ENCODE data around the gene CSNK1E. TPM values are rescaled to one million over a fixed set of nuclear protein-coding genes. Genes with fewer than 3 reads are reported as not detected.

The CSNK1E gene
- total RNA-seq, 2 experiments from 2014 or later = 123 TPM

- DNase-seq (no peak), ATAC-seq (peak; percentile 23)
- H3K27ac Mint-ChIP-seq = no peak overlapping the region
- no peaks in the 10 kb centered on the region for H3K4me1 Mint-ChIP-seq (ENCODE audit: low read depth)
- POLR2A ChIA-PET = interaction anchor here (1.2 kb wide), 1 partner anchor 87 kb away, joined by 3 read pairs; no protein-coding TSS in a partner anchor
- intact Hi-C loops (cut with micrococcal nuclease) = loop anchor here (10.0 kb wide), 2 partner anchors 59 to 299 kb away; partner anchors contain the start of gene PICK1
- TF ChIP-seq CTCF (IDR thresholded peaks at IDR 0.05) = no peak
- CTCF ChIA-PET = interaction anchor here (0.7 to 3.0 kb wide), 3 partner anchors 9 to 301 kb away, joined by 3 to 9 read pairs (median 3); no protein-coding TSS in a partner anchor
- H3K4me3 Mint-ChIP-seq = no peak overlapping the region
- H3K9me3 Mint-ChIP-seq = no peaks in the 10 kb centered on the region
- H3K27me3 Mint-ChIP-seq = no peaks in the 10 kb centered on the region
- no peaks in the 10 kb centered on the region for H3K36me3 Mint-ChIP-seq (ENCODE audit: low read depth)
Measured at GRCh38 chr22:38353701-38354100, 36.5 kb upstream of the CSNK1E start.

GRCh38 chr22:38353142-38353629 lies 36.0 kb upstream of the CSNK1E start:
- Mint-ChIP-seq H3K9me3 (no peaks in the 10 kb centered on the region), H3K4me3 (no peak overlapping the region), H3K27me3 (no peaks in the 10 kb centered on the region), H3K27ac (no peak overlapping the region), H3K36me3 (ENCODE audit: low read depth) (no peaks in the 10 kb centered on the region), H3K4me1 (ENCODE audit: low read depth) (no peaks in the 10 kb centered on the region)
- CTCF ChIA-PET = interaction anchor here (0.8 to 1.2 kb wide), 11 partner anchors 14 to 301 kb away, joined by 3 to 7 read pairs (median 3); no protein-coding TSS in a partner anchor
- peak; percentile 98 for TF ChIP-seq CTCF (IDR thresholded peaks at IDR 0.05)
- POLR2A ChIA-PET = interaction anchor here (0.7 kb wide), 1 partner anchor 72 kb away, joined by 3 read pairs; no protein-coding TSS in a partner anchor
- peak; percentile 67 for DNase-seq
- intact Hi-C loops (cut with micrococcal nuclease) = loop anchor here (10.0 kb wide), 2 partner anchors 58 to 298 kb away; partner anchors contain the start of gene PICK1
- ATAC-seq = peak; percentile 96

- TF ChIP-seq CTCF (IDR thresholded peaks at IDR 0.05) = no peak
- no peaks in the 10 kb centered on the region for H3K4me1 Mint-ChIP-seq (ENCODE audit: low read depth)
- ATAC-seq = no peak
Measured at GRCh38 chr22:38352436-38352835, 35.2 kb upstream of the CSNK1E start.

GRCh38 chr22:38350444-38351359 lies 33.5 kb upstream of the CSNK1E start:
- POLR2A ChIA-PET = no interaction called here
- CTCF ChIA-PET = interaction anchor here (0.7 to 2.1 kb wide), 2 partner anchors 66 to 236 kb away, joined by 3 to 4 read pairs; no protein-coding TSS in a partner anchor
- Mint-ChIP-seq H3K4me1 (ENCODE audit: low read depth) (no peaks in the 10 kb centered on the region), H3K9me3 (no peaks in the 10 kb centered on the region), H3K36me3 (ENCODE audit: low read depth) (no peaks in the 10 kb centered on the region), H3K27me3 (peaks cover 3% of the 10 kb centered on the region), H3K27ac (no peak overlapping the region), H3K4me3 (no peak overlapping the region)
- intact Hi-C loops (cut with micrococcal nuclease) = loop anchor here (10.0 kb wide), 2 partner anchors 56 to 296 kb away; partner anchors contain the start of gene PICK1
- no peak for ATAC-seq
- no peak for DNase-seq
- TF ChIP-seq CTCF (IDR thresholded peaks at IDR 0.05) = no peak

More at GRCh38 chr22:38352436-38352835, 35.2 kb upstream of the CSNK1E start:
- POLR2A ChIA-PET = no interaction called here
- H3K36me3 Mint-ChIP-seq (ENCODE audit: low read depth) = no peaks in the 10 kb centered on the region
- no peak overlapping the region for H3K27ac Mint-ChIP-seq
- H3K27me3 Mint-ChIP-seq = no peaks in the 10 kb centered on the region
- intact Hi-C loops (cut with micrococcal nuclease) = loop anchor here (10.0 kb wide), 2 partner anchors 58 to 298 kb away; partner anchors contain the start of gene PICK1
- H3K9me3 Mint-ChIP-seq = no peaks in the 10 kb centered on the region
- CTCF ChIA-PET = interaction anchor here (0.6 to 1.2 kb wide), 12 partner anchors 13 to 300 kb away, joined by 3 to 7 read pairs (median 3); no protein-coding TSS in a partner anchor
- H3K4me3 Mint-ChIP-seq = no peak overlapping the region
- DNase-seq = no peak
